ENCODE data around the gene KCTD5.
A peak's percentile ranks its signal among the peaks of the same experiment; 100 is the strongest.

- TF ChIP-seq ARNT (IDR thresholded peaks at IDR 0.05) (0 out of 2 replicates have a peak, but pooled peaks have one; percentile 10), BHLHE40 (IDR thresholded peaks at IDR 0.05; ENCODE audit: borderline replicate concordance) (no peak), SUZ12 (IDR thresholded peaks at IDR 0.05) (no peak), HDGF (IDR thresholded peaks at IDR 0.05; ENCODE audit: borderline replicate concordance) (no peak), SP1 (IDR thresholded peaks at IDR 0.05) (no peak), LEF1 (IDR thresholded peaks at IDR 0.05; ENCODE audit: borderline replicate concordance) (peak; percentile 59; the same call in 1 of the 2 replicates), TARDBP (IDR thresholded peaks at IDR 0.05) (no peak), FOXA1 (IDR thresholded peaks at IDR 0.05) (no peak), NFRKB (IDR thresholded peaks at IDR 0.05) (peak; percentile 73), PKNOX1 (IDR thresholded peaks at IDR 0.05) (no peak)
Measured at GRCh38 chr16:2752035-2752849, 69.9 kb downstream of the KCTD5 start, which contains the start of gene SRRM2.
